GM21717 (cell line): ENCODE results near the gene CLASP1.

Experiments
- ATAC-seq: cut with Tn5 transposase; IDR thresholded peaks from one replicate; pipeline ENCODE4 v1.9.1; 2021; ENCODE audit warnings: mild to moderate bottlenecking, moderate library complexity; ENCODE audit not compliant: unreplicated experiment

Gene CLASP1

DNA sequence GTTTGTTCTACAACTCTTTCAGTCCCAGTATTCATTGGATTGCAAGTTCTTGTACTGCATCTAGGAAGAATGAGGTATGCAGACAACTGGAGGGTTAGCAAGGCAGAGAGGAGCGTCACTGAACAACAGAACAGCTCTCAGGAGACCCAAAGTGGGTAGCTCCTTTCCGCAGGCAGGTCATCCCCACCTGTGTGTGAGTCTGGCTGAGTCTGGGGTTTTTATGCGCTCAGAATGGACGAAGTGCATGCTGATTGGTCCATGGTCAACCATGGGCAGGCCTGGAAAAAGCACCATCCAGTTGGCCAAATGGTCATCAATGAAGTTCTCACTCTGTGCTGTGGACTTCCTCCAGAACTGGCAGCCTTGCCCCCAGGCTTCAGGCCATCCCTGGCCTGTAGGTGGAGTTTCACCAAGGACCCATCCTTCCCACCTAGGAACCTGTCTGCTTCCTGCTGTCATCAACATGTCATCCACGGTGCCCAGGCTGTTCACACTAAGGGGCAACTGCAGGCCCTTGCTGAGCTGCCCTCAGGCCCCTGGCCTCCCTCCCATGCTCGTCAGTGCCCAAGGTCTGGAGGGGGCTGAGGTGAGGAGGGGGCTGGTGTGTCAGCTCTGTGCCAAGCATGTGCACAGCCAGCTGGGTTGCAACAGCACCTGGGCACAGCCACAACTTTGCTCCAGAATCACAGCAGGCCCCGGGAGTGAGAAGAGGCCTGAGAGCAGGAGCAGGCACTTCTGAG lies 353.2 kb downstream of the CLASP1 start:
- ATAC-seq = no peak

DNA sequence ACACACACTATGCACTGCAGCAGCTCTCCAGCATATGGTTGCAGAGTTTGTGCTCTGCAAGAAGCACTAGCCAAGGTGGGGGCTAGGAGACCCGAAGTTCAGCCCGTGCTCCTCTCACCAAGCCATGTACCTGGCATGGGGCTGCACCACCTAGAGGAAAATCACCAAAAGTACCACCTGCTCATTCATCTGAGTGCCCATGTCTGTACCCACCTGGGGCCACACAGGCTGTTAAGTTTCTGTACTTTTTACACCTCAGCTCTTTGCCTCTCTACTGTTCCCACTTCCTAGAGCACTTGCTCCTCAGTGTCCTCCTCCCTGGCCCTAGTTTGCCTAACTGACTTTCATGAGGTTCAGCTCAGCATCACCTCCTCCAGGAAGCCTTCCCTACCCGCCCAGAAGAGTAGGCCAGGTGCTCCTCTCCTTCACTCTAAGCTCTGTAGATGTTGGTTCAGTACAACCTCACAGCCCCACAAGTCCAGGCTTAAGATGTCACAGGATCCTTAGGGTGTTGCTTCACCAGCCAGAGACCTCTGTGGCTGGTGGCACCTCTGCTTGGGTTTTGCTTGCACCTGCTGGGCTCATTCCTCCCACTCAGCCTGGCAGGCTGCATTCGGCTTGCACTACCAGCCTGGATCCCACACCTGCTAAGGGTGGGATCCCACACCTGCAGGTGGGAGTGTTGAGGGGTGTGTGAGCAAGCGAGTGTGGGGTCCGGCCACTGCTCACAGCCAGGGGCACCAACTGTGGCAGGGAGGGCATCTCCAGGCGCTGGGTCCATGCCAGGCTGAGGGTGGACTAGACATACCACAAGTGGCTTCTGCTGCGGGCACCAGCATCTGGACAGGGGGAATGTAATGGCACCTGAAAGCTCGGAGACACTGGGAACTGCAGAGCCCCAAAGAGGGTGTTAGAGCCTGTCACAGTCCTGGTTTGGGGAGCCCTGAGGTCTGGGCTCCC lies 354.1 kb downstream of the CLASP1 start:
- no peak for ATAC-seq

DNA sequence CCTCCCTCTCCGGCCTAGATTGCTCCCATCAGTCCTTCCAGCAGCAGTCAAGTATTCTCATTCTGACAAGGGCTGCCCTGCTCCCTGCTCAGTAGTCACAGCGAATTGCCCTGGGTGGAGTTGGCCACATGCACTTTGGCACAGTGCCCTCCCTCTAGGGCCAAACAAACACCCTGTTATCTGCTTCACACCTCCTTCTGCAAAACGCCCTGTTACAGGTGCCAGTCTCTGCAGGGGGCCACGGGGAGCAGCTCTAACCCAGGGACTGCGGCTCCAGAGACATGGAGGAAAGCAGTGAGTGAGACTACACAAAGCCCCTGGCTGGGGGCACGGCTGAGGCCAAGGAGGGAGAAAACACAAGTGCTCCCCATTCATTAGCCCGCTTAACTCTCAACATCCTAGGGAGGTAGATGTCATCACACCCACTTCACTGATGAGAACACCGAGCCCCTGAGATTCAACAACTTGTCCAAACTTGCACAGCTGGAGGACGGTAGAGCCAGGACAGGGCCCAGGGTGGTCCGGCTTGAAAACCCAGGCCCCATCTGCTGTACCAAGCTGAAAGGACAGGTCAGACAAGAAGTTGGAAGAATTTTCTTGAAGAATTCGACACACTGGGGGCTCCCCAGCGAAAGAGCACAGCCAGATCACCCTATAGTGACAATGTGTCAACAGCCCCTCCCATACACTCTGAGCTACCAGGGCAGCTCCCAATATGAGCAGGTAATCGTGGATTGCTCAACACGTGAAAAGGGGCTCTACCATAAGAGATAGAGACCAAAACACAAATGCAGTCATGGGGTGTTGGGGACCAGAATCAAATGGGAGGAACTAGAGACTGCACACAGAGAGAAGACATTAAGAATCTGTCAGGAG lies 355.6 kb downstream of the CLASP1 start:
- ATAC-seq = no peak

DNA sequence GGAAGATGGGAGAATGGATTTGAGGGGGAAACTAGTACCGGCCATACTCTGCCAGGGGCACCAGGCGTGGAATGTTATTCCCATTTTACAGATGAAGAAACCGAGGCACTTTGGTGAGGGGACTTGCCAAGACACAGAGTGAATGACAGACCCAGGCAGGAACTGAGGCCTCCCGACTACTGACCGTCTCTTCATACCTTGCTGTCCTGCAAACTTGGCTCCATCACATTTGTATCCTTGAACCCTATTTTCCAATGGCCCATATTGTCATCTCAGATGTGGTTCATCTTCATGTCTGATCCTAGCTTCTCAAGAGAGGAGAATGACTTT lies 358.0 kb downstream of the CLASP1 start:
- ATAC-seq = no peak

DNA sequence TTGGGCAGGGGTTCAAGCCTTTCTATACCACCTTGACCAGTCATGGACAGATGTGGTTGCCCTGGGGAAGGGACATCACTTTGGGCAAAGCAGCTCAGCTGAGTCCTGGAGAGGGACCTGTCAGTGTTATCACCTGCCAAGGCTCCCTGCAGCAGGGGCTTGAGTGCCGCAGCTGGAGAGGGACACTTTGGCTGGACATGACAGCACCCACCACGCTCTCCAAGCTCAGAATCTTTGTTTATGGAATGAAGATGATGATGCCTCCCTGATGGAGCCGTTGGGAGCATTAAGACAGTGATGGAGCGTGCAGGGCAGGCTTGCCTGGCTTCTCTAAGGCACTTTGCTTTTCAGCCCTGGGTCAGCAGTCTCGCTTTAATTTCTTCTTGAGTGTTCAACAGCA lies 360.0 kb downstream of the CLASP1 start:
- ATAC-seq = no peak

DNA sequence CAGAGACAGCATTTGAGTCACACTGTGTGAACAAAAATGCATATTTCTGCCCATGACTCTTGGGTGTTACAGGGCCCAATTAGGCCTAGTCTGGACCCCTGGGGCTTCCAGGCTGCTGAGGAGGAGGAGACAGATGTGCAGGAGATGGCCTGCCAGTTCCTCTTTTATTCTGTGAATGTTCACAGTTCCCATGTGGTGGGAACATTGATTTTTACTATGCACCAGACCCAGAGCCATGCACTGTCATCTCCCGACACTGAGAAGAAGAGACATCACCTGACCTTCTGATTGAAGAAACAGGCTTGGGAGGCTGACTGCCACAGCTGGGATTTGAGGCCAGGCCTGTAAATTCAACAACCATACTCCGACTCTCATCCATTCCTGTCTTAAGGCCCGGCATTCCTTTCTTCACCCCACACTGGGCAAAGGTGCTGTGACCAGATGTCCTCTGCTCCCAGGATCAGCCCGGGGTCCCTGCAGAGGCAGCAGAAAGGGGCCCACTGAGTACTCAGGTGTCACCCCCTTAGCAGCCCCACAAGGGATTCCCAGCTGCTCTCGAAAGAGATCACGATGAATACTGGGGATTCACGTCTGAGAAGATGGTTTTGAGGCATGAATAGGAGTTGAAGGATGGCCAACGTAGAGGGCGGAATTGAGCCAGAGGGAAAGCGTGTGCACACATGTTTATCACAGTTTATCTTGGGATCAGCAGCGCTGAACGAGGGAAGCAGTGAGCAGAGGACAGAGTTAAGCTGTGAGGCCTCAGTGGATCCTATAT lies 360.6 kb downstream of the CLASP1 start:
- ATAC-seq = no peak

DNA sequence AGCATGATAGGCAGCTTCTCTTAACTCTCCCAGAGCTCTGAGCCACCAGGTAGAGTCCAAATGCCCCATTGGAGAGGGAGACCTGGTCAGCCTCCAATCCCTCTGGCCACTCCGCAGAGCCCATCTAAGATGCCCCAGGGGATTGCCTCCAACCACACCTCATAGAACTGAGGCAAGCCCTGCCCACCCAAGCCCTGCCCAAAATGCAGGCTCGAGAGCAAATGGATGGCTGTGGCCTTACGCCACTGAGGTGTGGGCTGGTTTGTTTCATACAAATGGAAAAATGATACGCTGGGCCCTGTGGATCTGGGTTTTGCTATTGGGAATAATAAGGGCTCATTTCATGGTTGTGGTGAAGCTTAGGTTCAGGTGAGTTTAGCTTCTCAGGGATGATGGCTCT lies 361.3 kb downstream of the CLASP1 start:
- no peak for ATAC-seq
